H9 (cell line): Measurements from ENCODE around the gene DAB2IP. TPM values are rescaled to one million over a fixed set of nuclear protein-coding genes. Genes with fewer than 3 reads are reported as not detected.

Experiments
- DNase-seq: peaks from one replicate; pipeline ENCODE4 v3.0.0-alpha.2; 2017
- H2AFZ ChIP-seq: one replicate; pipeline ENCODE4 v1.6.1; 2013; ENCODE audit warnings: mild to moderate bottlenecking, low read length, control low read depth, moderate library complexity
- H2AK5ac ChIP-seq: 2 replicates; pipeline ENCODE4 v1.6.1; 2013; ENCODE audit warnings: low read length, control low read depth, mixed read lengths; ENCODE audit not compliant: insufficient read length
- H2BK120ac ChIP-seq: one replicate; pipeline ENCODE4 v1.6.1; 2013; ENCODE audit warnings: low read depth, mild to moderate bottlenecking, low read length, control low read depth, inconsistent platforms; ENCODE audit not compliant: poor library complexity, severe bottlenecking
- H2BK12ac ChIP-seq: 2 replicates; pipeline ENCODE4 v1.6.1; 2013; ENCODE audit warnings: low read length, control low read depth, mixed read lengths, low read depth; ENCODE audit not compliant: insufficient read length
- H2BK15ac ChIP-seq: 2 replicates; pipeline ENCODE4 v1.6.1; 2013; ENCODE audit warnings: low read depth, low read length, control low read depth
- H2BK20ac ChIP-seq: one replicate; pipeline ENCODE4 v1.6.1; 2013; ENCODE audit warnings: low read depth, mild to moderate bottlenecking, low read length, control low read depth, inconsistent platforms; ENCODE audit not compliant: poor library complexity, severe bottlenecking
- H2BK5ac ChIP-seq: 2 replicates; pipeline ENCODE4 v1.6.1; 2013; ENCODE audit warnings: low read length, control low read depth, mixed read lengths; ENCODE audit not compliant: insufficient read length
- H3K14ac ChIP-seq: 2 replicates; pipeline ENCODE4 v1.6.1; 2013; ENCODE audit warnings: low read length, control low read depth; ENCODE audit not compliant: insufficient read depth
- H3K18ac ChIP-seq: 2 replicates; pipeline ENCODE4 v1.6.1; 2013; ENCODE audit warnings: low read depth, mild to moderate bottlenecking, mixed read lengths, low read length, control low read depth; ENCODE audit not compliant: insufficient read length
- H3K23ac ChIP-seq: 2 replicates; pipeline ENCODE4 v1.6.1; 2013; ENCODE audit warnings: low read length, control low read depth, mixed read lengths, low read depth; ENCODE audit not compliant: insufficient read length
- H3K23me2 ChIP-seq: 2 replicates; pipeline ENCODE4 v1.6.1; 2013; ENCODE audit warnings: low read depth, mild to moderate bottlenecking, mixed read lengths, low read length, control low read depth; ENCODE audit not compliant: insufficient read length, poor library complexity, severe bottlenecking
- H3K27ac ChIP-seq: 2 replicates; pipeline ENCODE4 v1.5.1; 2013; ENCODE audit warnings: low read length, control low read depth, mixed read lengths, low read depth; ENCODE audit not compliant: insufficient read length
- H3K27me3 ChIP-seq: 2 replicates; pipeline ENCODE4 v1.6.1; 2013; ENCODE audit warnings: low read length, control low read depth, inconsistent platforms; ENCODE audit not compliant: insufficient read depth
- H3K4ac ChIP-seq: 2 replicates; pipeline ENCODE4 v1.6.1; 2013; ENCODE audit warnings: low read depth, mild to moderate bottlenecking, control low read depth, inconsistent platforms, low read length, moderate library complexity
- H3K4me1 ChIP-seq: 2 replicates; pipeline ENCODE4 v1.6.1; 2013; ENCODE audit warnings: low read length, control low read depth, inconsistent platforms; ENCODE audit not compliant: insufficient read depth
- H3K4me2 ChIP-seq: 2 replicates; pipeline ENCODE4 v1.6.1; 2013; ENCODE audit warnings: low read length, control low read depth, mixed read lengths; ENCODE audit not compliant: insufficient read length, insufficient read depth
- H3K56ac ChIP-seq: 2 replicates; pipeline ENCODE4 v1.6.1; 2013; ENCODE audit warnings: low read depth, mild to moderate bottlenecking, mixed read lengths, low read length, control low read depth; ENCODE audit not compliant: insufficient read length
- H3K79me1 ChIP-seq: 2 replicates; pipeline ENCODE4 v1.6.1; 2013; ENCODE audit warnings: low read depth, mild to moderate bottlenecking, moderate library complexity, low read length, control low read depth, inconsistent platforms; ENCODE audit not compliant: insufficient read depth, poor library complexity, severe bottlenecking
- H3K79me2 ChIP-seq: 2 replicates; pipeline ENCODE4 v1.6.1; 2013; ENCODE audit warnings: low read length, control low read depth, inconsistent platforms; ENCODE audit not compliant: insufficient read depth
- H3K9ac ChIP-seq: 2 replicates; pipeline ENCODE4 v1.6.1; 2013; ENCODE audit warnings: low read length, control low read depth, mixed read lengths; ENCODE audit not compliant: insufficient read length; ENCODE audit errors: extremely low read depth
- H3K9me3 ChIP-seq: one replicate; pipeline ENCODE4 v1.6.1; 2013; ENCODE audit warnings: low read depth, low read length, inconsistent platforms; ENCODE audit not compliant: control insufficient read depth
- H3T11ph ChIP-seq: one replicate; pipeline ENCODE4 v1.6.1; 2013; ENCODE audit warnings: mild to moderate bottlenecking, low read length, control low read depth, inconsistent platforms
- H4K20me1 ChIP-seq: one replicate; pipeline ENCODE4 v1.6.1; 2013; ENCODE audit not compliant: control insufficient read depth, insufficient read length, insufficient read depth
- H4K5ac ChIP-seq: 2 replicates; pipeline ENCODE4 v1.6.1; 2013; ENCODE audit warnings: low read depth, mild to moderate bottlenecking, mixed read lengths, low read length, control low read depth; ENCODE audit not compliant: insufficient read length
- H4K8ac ChIP-seq: replicated peaks from 2 replicates; pipeline ENCODE4 v1.6.1; 2013; ENCODE audit warnings: low read length, control low read depth, mixed read lengths, low read depth; ENCODE audit not compliant: insufficient read length
- H4K91ac ChIP-seq: 2 replicates; pipeline ENCODE4 v1.6.1; 2013; ENCODE audit warnings: low read depth, mild to moderate bottlenecking, moderate library complexity, mixed read lengths, low read length, control low read depth; ENCODE audit not compliant: insufficient read length
- H3K27ac Mint-ChIP-seq, 3 experiments: 2 replicates in 2 of 3; 3 replicates in 1 of 3; pipeline ENCODE4 v1.8.0; 2020 to 2021; ENCODE audit warnings: mixed read lengths in 3 of 3, mild to moderate bottlenecking in 1 of 3, moderate library complexity in 1 of 3
- H3K27me3 Mint-ChIP-seq: 2 replicates; pipeline ENCODE4 v1.8.0; 2021; ENCODE audit warnings: low read depth, mild to moderate bottlenecking, moderate library complexity, mixed read lengths
- H3K36me3 Mint-ChIP-seq, 3 experiments: 2 replicates in 2 of 3; 3 replicates in 1 of 3; pipeline ENCODE4 v1.8.0; 2020 to 2021; ENCODE audit warnings: low read depth in 3 of 3, mixed read lengths in 3 of 3; ENCODE audit not compliant: insufficient read depth in 1 of 3
- H3K4me1 Mint-ChIP-seq, 2 experiments: 2 replicates each; pipeline ENCODE4 v1.8.0; 2020; ENCODE audit warnings: mixed read lengths in 2 of 2
- H3K4me3 Mint-ChIP-seq, 2 experiments: 2 replicates in 1 of 2; 3 replicates in 1 of 2; pipeline ENCODE4 v1.8.0; 2020 to 2021; ENCODE audit warnings: mild to moderate bottlenecking in 2 of 2, mixed read lengths in 2 of 2, moderate library complexity in 1 of 2
- H3K9me3 Mint-ChIP-seq, 2 experiments: 2 replicates in 1 of 2; 3 replicates in 1 of 2; pipeline ENCODE4 v1.8.0; 2020; ENCODE audit warnings: mild to moderate bottlenecking in 2 of 2, mixed read lengths in 2 of 2, moderate library complexity in 1 of 2
- WGBS: extraction: QIAGEN DNeasy Blood & Tissue Kit; methylation state at CpG from one replicate; pipeline ENCODE4 v1.1.7; 2013; ENCODE audit warnings: missing lambda C conversion rate, low lambda C conversion rate, mixed read lengths; ENCODE audit not compliant: insufficient read length; ENCODE audit errors: extremely low coverage; 5-methylcytosine and 5-hydroxymethylcytosine counted together
- total RNA-seq: library from RNA; stranded (reverse); gene quantifications from 2 replicates; pipeline ENCODE4 v1.2.1, GENCODE V29; 2021
- TF ChIP-seq, protein P1 (sequence below): fragments of 200-600 bp; sonication (generic); conservative IDR thresholded peaks from 3 replicates; pipeline ENCODE4 v1.8.0; 2021; ENCODE audit warnings: antibody characterized with exemption, mild to moderate bottlenecking

DAB2IP gene
- total RNA-seq, 1 experiment from 2014 or later = 22.6 TPM

DNA sequence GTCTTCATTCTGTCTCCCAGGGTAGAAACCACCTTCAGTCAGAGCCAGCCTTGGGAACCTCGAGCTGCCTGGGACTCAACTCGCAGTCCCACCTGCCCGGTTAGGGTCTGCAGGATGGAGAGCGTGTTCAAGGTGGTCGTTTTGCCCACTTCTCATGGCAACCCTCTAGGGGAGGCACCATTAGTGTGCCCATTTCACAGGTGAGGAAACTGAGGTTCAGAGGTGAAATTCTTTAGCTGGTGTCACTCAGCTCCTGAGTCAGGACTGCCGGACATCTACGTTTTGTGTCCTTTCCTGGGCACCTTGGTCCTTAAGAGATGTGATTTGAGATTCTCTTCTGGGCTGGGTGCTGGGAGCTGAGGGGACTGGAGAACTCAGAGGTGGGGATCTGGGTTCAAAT is 30.0 kb downstream of the DAB2IP start:
- no peak overlapping the region for H3K23ac ChIP-seq
- H2BK20ac ChIP-seq = no peak overlapping the region
- no peak overlapping the region for H3K9ac ChIP-seq
- no peak overlapping the region for H4K8ac ChIP-seq
- no peaks in the 10 kb centered on the region for H3K27me3 ChIP-seq
- peaks cover 3% of the 10 kb centered on the region for H4K20me1 ChIP-seq
- H3K18ac ChIP-seq = no peak overlapping the region
- no peak overlapping the region for H2BK15ac ChIP-seq
- no peak overlapping the region for H3T11ph ChIP-seq
- H3K79me1 ChIP-seq = no peaks in the 10 kb centered on the region
- H3K4ac ChIP-seq = no peak overlapping the region
- no peaks in the 10 kb centered on the region for H3K79me2 ChIP-seq
- H3K4me1 ChIP-seq = peaks cover 3% of the 10 kb centered on the region; the same call in 1 of the 2 replicates
- Mint-ChIP-seq H3K36me3 (peaks cover 6 to 25% (median 10%) of the 10 kb centered on the region in 3 experiments; a peak in 6 of 7 replicates), H3K27ac (no peak overlapping the region), H3K4me3 (no peak overlapping the region), H3K27me3 (peaks cover 2% of the 10 kb centered on the region; the same call in 1 of the 2 replicates), H3K4me1 (peaks cover 9 to 13% of the 10 kb centered on the region in 2 experiments), H3K9me3 (no peaks in the 10 kb centered on the region)
- H3K27ac ChIP-seq = no peak overlapping the region
- H3K56ac ChIP-seq = no peak overlapping the region
- TF ChIP-seq, protein P1, sequence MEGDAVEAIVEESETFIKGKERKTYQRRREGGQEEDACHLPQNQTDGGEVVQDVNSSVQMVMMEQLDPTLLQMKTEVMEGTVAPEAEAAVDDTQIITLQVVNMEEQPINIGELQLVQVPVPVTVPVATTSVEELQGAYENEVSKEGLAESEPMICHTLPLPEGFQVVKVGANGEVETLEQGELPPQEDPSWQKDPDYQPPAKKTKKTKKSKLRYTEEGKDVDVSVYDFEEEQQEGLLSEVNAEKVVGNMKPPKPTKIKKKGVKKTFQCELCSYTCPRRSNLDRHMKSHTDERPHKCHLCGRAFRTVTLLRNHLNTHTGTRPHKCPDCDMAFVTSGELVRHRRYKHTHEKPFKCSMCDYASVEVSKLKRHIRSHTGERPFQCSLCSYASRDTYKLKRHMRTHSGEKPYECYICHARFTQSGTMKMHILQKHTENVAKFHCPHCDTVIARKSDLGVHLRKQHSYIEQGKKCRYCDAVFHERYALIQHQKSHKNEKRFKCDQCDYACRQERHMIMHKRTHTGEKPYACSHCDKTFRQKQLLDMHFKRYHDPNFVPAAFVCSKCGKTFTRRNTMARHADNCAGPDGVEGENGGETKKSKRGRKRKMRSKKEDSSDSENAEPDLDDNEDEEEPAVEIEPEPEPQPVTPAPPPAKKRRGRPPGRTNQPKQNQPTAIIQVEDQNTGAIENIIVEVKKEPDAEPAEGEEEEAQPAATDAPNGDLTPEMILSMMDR = no peak
- DNase-seq = no peak
- no peak overlapping the region for H3K14ac ChIP-seq
- no peaks in the 10 kb centered on the region for H3K23me2 ChIP-seq
- no peak overlapping the region for H2AFZ ChIP-seq
- no peaks in the 10 kb centered on the region for H3K9me3 ChIP-seq
- H4K5ac ChIP-seq = no peak overlapping the region
- WGBS = no CpG with 5 or more reads among the region's 7 CpGs
- H2BK12ac ChIP-seq = no peak overlapping the region
- H2BK120ac ChIP-seq = no peak overlapping the region
- no peak overlapping the region for H4K91ac ChIP-seq
- no peak overlapping the region for H2AK5ac ChIP-seq
- no peak overlapping the region for H2BK5ac ChIP-seq
- no peak overlapping the region for H3K4me2 ChIP-seq
